Adrenal gland (tissue), 5 donors: ENCODE data around the gene PRSS33.

Source experiments
- CTCF ChIP-seq, 6 experiments: fragments of 450-650 bp in 4 of 6; fragments of 200-600 bp in 2 of 6; sonication (generic) in 1 of 6; IDR thresholded peaks; 1 replicate in 5 of 6; 2 replicates in 1 of 6; pipeline versions ENCODE4 v1.5.1 to v1.8.0; 2016 to 2021; ENCODE audit warnings: antibody characterized with exemption in 6 of 6, mild to moderate bottlenecking in 2 of 6, moderate library complexity in 1 of 6
- POLR2A ChIP-seq, 2 donors: fragments of 450-650 bp; IDR thresholded peaks; one replicate each; pipeline ENCODE4 v1.6.1; 2017; ENCODE audit warnings: antibody characterized with exemption in 2 of 2, mild to moderate bottlenecking in 2 of 2, moderate library complexity in 1 of 2
- donor health status: DM: no; HTN: no; CAD: no.

GRCh38 chr16:2761886-2762583 lies 25.3 kb downstream of the PRSS33 start:
- TF ChIP-seq POLR2A (IDR thresholded peaks at IDR 0.05) (no peak), CTCF (IDR thresholded peaks at IDR 0.05) (no peak)
